ENCODE results near the gene OR7D2. TPM values are rescaled to one million over a fixed set of nuclear protein-coding genes. Genes with fewer than 3 reads are reported as not detected.

The OR7D2 gene
- total RNA-seq, 2 donors from 2014 or later = not detected

DNA sequence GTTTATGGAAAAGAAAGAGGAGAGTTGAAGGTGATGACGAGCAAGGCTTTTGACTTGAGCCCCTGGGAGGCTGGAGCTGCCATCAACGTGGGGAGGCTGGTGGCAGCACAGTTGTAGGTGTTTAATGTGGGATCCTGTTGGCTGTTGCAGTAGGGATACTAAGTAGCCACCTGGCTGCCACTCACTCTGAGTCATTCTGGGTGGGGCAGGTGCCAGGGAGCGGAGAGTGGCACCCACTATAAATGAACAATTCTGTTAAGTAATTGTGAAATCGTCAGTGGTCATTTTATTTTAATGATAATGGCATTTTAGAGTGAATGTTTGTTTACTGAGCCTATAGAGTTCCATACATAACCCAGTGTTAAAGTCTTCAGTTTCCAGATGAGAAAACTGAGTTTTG, 28.8 kb upstream of the OR7D2 start:
- intact Hi-C loops (cut with DNase I) = no loop called here
- 89 to 94% methylated on average over 4 of the region's 4 CpGs for WGBS, 2 donors

DNA sequence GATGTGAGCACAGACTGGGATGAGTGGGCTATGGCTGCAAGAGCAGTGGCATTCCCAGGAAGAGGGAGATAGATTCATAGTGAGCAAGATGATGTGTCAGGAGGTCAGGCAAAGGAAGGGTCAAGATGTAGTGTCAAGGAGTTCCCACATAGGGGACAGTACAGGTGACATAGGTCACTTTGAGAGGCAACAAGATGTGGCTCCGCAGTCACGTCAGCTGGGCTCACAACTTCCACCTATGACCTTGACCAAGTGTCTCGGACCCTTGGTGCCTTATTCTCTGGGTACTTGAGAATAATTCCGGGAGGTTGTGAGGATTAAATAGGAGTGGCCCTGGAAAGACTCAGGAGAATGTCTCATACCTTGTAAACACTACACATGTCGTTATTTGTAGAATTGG, 28.1 kb upstream of the OR7D2 start:
- DNase-seq = no peak
- H3K27ac ChIP-seq = no peak overlapping the region
- no peak for ATAC-seq
- H3K9me3 ChIP-seq = peaks cover 0 to 4% (median 0%) of the 10 kb centered on the region in 3 donors
- no peak overlapping the region for H3K4me3 ChIP-seq
- TF ChIP-seq, protein P1, sequence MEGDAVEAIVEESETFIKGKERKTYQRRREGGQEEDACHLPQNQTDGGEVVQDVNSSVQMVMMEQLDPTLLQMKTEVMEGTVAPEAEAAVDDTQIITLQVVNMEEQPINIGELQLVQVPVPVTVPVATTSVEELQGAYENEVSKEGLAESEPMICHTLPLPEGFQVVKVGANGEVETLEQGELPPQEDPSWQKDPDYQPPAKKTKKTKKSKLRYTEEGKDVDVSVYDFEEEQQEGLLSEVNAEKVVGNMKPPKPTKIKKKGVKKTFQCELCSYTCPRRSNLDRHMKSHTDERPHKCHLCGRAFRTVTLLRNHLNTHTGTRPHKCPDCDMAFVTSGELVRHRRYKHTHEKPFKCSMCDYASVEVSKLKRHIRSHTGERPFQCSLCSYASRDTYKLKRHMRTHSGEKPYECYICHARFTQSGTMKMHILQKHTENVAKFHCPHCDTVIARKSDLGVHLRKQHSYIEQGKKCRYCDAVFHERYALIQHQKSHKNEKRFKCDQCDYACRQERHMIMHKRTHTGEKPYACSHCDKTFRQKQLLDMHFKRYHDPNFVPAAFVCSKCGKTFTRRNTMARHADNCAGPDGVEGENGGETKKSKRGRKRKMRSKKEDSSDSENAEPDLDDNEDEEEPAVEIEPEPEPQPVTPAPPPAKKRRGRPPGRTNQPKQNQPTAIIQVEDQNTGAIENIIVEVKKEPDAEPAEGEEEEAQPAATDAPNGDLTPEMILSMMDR (IDR thresholded peaks at IDR 0.05) = no peak
- TF ChIP-seq POLR2A (IDR thresholded peaks at IDR 0.05) = no peak
- H3K36me3 ChIP-seq (replicated peaks in 1 of 2; ENCODE audit: insufficient read depth in 1 of 2, low read depth in 2 of 2) = peaks cover 0 to 5% of the 10 kb centered on the region in 2 donors
- H3K4me1 ChIP-seq = no peaks in the 10 kb centered on the region
- no peaks in the 10 kb centered on the region for H3K27me3 ChIP-seq
- 95 to 98% methylated on average over 5 of the region's 5 CpGs for WGBS, 2 donors
- intact Hi-C loops (cut with DNase I) = no loop called here

More for the DNA sequence above, 28.8 kb upstream of the OR7D2 start:
- Histone ChIP-seq H3K27me3 (no peaks in the 10 kb centered on the region), H3K27ac (no peak overlapping the region), H3K4me1 (no peaks in the 10 kb centered on the region), H3K4me3 (no peak overlapping the region), H3K36me3 (replicated peaks in 1 of 2; ENCODE audit: insufficient read depth in 1 of 2, low read depth in 2 of 2) (peaks cover 0 to 5% of the 10 kb centered on the region in 2 donors), H3K9me3 (peaks cover 0 to 7% (median 0%) of the 10 kb centered on the region in 3 donors)
- DNase-seq (no peak), ATAC-seq (no peak)
- TF ChIP-seq, protein P1 (IDR thresholded peaks at IDR 0.05) = no peak
- TF ChIP-seq POLR2A (IDR thresholded peaks at IDR 0.05) = no peak

DNA sequence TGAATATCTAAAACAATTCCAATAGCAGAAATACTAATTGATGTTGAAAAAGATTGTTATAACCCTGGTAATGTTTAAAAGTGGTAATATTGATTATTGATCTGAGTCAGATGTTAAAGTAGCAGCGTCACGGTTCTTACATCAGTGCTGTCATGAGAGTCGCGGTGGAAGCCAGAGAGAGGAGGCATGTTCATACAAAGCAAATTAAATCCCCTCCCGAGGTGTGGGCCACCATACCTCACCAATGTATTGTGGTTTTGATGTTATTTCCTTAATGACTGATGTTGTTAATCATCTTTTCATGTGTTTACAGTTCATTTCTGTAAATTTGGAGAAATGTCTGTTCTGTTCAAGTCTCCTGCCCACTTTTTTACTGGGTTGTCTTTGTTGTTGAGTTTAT, 27.4 kb upstream of the OR7D2 start:
- ATAC-seq = no peak
- H3K4me3 ChIP-seq = no peak overlapping the region
- H3K4me1 ChIP-seq = no peaks in the 10 kb centered on the region
- H3K36me3 ChIP-seq (replicated peaks in 1 of 2; ENCODE audit: insufficient read depth in 1 of 2, low read depth in 2 of 2) = peaks cover 0 to 5% of the 10 kb centered on the region in 2 donors
- 91 to 93% methylated on average over 5 of the region's 5 CpGs for WGBS, 2 donors
- intact Hi-C loops (cut with DNase I) = no loop called here
- no peak for DNase-seq
- TF ChIP-seq POLR2A (IDR thresholded peaks at IDR 0.05) = no peak
- TF ChIP-seq, protein P1 (IDR thresholded peaks at IDR 0.05) = no peak
- no peaks in the 10 kb centered on the region for H3K27me3 ChIP-seq
- peaks cover 0 to 4% (median 0%) of the 10 kb centered on the region in 3 donors for H3K9me3 ChIP-seq
- H3K27ac ChIP-seq = no peak overlapping the region

- ATAC-seq (no peak), DNase-seq (no peak)
- Histone ChIP-seq H3K36me3 (replicated peaks in 1 of 2; ENCODE audit: insufficient read depth in 1 of 2, low read depth in 2 of 2) (peaks cover 27 to 38% of the 10 kb centered on the region in 2 donors), H3K4me1 (no peaks in the 10 kb centered on the region), H3K9me3 (peaks cover 0 to 14% (median 0%) of the 10 kb centered on the region in 3 donors), H3K27ac (no peak overlapping the region), H3K4me3 (no peak overlapping the region), H3K27me3 (no peaks in the 10 kb centered on the region)
- TF ChIP-seq, protein P1 (IDR thresholded peaks at IDR 0.05) = no peak
- TF ChIP-seq POLR2A (IDR thresholded peaks at IDR 0.05) = no peak
- intact Hi-C loops (cut with DNase I) = no loop called here
- WGBS, 2 donors = 92 to 96% methylated on average over 4 of the region's 4 CpGs
These were observed 23.2 kb upstream of the OR7D2 start for GRCh38 chr19:9155591-9155990.

- H3K27ac ChIP-seq = no peak overlapping the region
- intact Hi-C loops (cut with DNase I) = no loop called here
- 78 to 89% methylated on average over 1 of the region's 1 CpG for WGBS, 2 donors
- DNase-seq (no peak), ATAC-seq (no peak)
- H3K27me3 ChIP-seq = no peaks in the 10 kb centered on the region
- peaks cover 0 to 21% (median 3%) of the 10 kb centered on the region in 3 donors for H3K9me3 ChIP-seq
- TF ChIP-seq, protein P1 (IDR thresholded peaks at IDR 0.05) = no peak
- no peak for TF ChIP-seq POLR2A (IDR thresholded peaks at IDR 0.05)
- H3K36me3 ChIP-seq (replicated peaks in 1 of 2; ENCODE audit: insufficient read depth in 1 of 2, low read depth in 2 of 2) = peaks cover 34 to 45% of the 10 kb centered on the region in 2 donors
- no peak overlapping the region for H3K4me3 ChIP-seq
- H3K4me1 ChIP-seq = no peaks in the 10 kb centered on the region
These were observed 22.5 kb upstream of the OR7D2 start for GRCh38 chr19:9156304-9156703.

Measured in body of pancreas (tissue), 4 donors.